ENCODE data around the gene RBM47.

GRCh38 chr4:40482985-40483647 is 146.5 kb downstream of the RBM47 start:
- TF ChIP-seq CTCF (IDR thresholded peaks at IDR 0.05; ENCODE audit: poor library complexity, severe bottlenecking) (no peak), POLR2AphosphoS5 (IDR thresholded peaks at IDR 0.05) (no peak)

Data from neural cell (in vitro differentiated cells).